HepG2 (cell line): ENCODE results near the gene SOX12. TPM values are rescaled to one million over a fixed set of nuclear protein-coding genes. Genes with fewer than 3 reads are reported as not detected.

Source experiments
- ARID2 ChIP-seq: sonication (generic); formaldehyde crosslinking; IDR thresholded peaks from 2 replicates; pipeline ENCODE4 v1.8.1; 2022; ENCODE audit warnings: mild to moderate bottlenecking, missing genetic modification reagents, borderline replicate concordance
- FOXK1 ChIP-seq: sonication (generic); formaldehyde crosslinking; IDR thresholded peaks from 2 replicates; pipeline ENCODE4 v1.4.0; 2020; ENCODE audit warnings: low read depth, missing genetic modification reagents, borderline replicate concordance
- HMGA1 ChIP-seq: sonication (generic); formaldehyde crosslinking; conservative IDR thresholded peaks from 2 replicates; pipeline ENCODE4 v1.4.0; 2020; ENCODE audit warnings: missing genetic modification reagents
- IRF2 ChIP-seq: IDR thresholded peaks from 2 replicates; pipeline ENCODE4 v1.6.1; 2018; ENCODE audit warnings: missing genetic modification reagents, missing compliant biosample characterization
- KLF6 ChIP-seq: IDR thresholded peaks from 2 replicates; pipeline ENCODE4 v1.8.0; 2016; ENCODE audit warnings: missing biosample characterization, missing genetic modification reagents
- PAF1 ChIP-seq: IDR thresholded peaks from 2 replicates; pipeline ENCODE4 v1.6.1; 2016; ENCODE audit warnings: missing genetic modification reagents, missing compliant biosample characterization
- PHB2 ChIP-seq: fragments of 450-650 bp; IDR thresholded peaks from 2 replicates; pipeline ENCODE4 v1.6.1; 2018; ENCODE audit not compliant: partially characterized antibody
- PLRG1 ChIP-seq: fragments of 450-650 bp; conservative IDR thresholded peaks from 2 replicates; pipeline ENCODE4 v1.6.1; 2016
- RBM39 ChIP-seq: fragments of 200-400 bp; formaldehyde crosslinking; IDR thresholded peaks from one replicate; pipeline ENCODE4 v1.6.1; 2018; ENCODE audit warnings: antibody characterized with exemption, mild to moderate bottlenecking, low read depth, low read length; ENCODE audit not compliant: poor library complexity, severe bottlenecking
- YEATS4 ChIP-seq: sonication (generic); formaldehyde crosslinking; IDR thresholded peaks from 2 replicates; pipeline ENCODE4 v1.4.0; 2020; ENCODE audit warnings: missing genetic modification reagents, borderline replicate concordance
- ZNF264 ChIP-seq: sonication (generic); formaldehyde crosslinking; IDR thresholded peaks from 2 replicates; pipeline ENCODE4 v1.4.0; 2020; ENCODE audit warnings: missing genetic modification reagents
- ZNF441 ChIP-seq: sonication (generic); formaldehyde crosslinking; IDR thresholded peaks from 2 replicates; pipeline ENCODE4 v1.7.0; 2021; ENCODE audit warnings: missing genetic modification reagents, borderline replicate concordance
- ZNF772 ChIP-seq: sonication (generic); formaldehyde crosslinking; IDR thresholded peaks from 2 replicates; pipeline ENCODE4 v1.5.0; 2020; ENCODE audit warnings: mild to moderate bottlenecking, missing genetic modification reagents
- ZNF850 ChIP-seq: sonication (generic); formaldehyde crosslinking; conservative IDR thresholded peaks from 2 replicates; pipeline ENCODE4 v1.9.0; 2021; ENCODE audit warnings: mild to moderate bottlenecking, missing genetic modification reagents
- ZSCAN25 ChIP-seq: sonication (generic); formaldehyde crosslinking; IDR thresholded peaks from 2 replicates; pipeline ENCODE4 v1.8.0; 2022; ENCODE audit warnings: mild to moderate bottlenecking, missing genetic modification reagents
- ZSCAN9 ChIP-seq: IDR thresholded peaks from 2 replicates; pipeline ENCODE4 v1.6.1; 2016; ENCODE audit warnings: borderline replicate concordance
- polyA plus RNA-seq, 8 experiments: library from polyadenylated mRNA; depleted of rRNA in 3 of 8; stranded (reverse) in 7 of 8; unstranded in 1 of 8; fragments of >200 nt; fragmentation: Illumina TruSeq in 4 of 8; extraction: Trizol in 4 of 8; gene quantifications; 2 replicates each; pipeline versions ENCODE4 v1.2.1 to v1.2.3, GENCODE V29; 2011 to 2016; ENCODE audit warnings: low read depth in 4 of 8, missing spikeins in 1 of 8, mixed read lengths in 1 of 8; ENCODE audit not compliant: insufficient read depth in 1 of 8
- total RNA-seq, 5 experiments: library from RNA; depleted of rRNA; stranded (reverse); fragments of >200 nt; fragmentation: Illumina TruSeq; extraction: Trizol; gene quantifications; 2 replicates each; pipeline ENCODE4 v1.2.3, GENCODE V29; 2016; ENCODE audit warnings: low read depth in 1 of 5
- TF ChIP-seq, protein P1 (sequence below): sonication (generic); formaldehyde crosslinking; IDR thresholded peaks from 2 replicates; pipeline ENCODE4 v1.4.0; 2020; ENCODE audit warnings: missing genetic modification reagents, borderline replicate concordance
- TF ChIP-seq, protein P2 (sequence below): sonication (generic); formaldehyde crosslinking; IDR thresholded peaks from 2 replicates; pipeline ENCODE4 v1.5.0; 2020; ENCODE audit warnings: mild to moderate bottlenecking, low read depth, missing genetic modification reagents, borderline replicate concordance
- TF ChIP-seq, protein P3 (sequence below): sonication (generic); formaldehyde crosslinking; IDR thresholded peaks from 2 replicates; pipeline ENCODE4 v1.5.0; 2020; ENCODE audit warnings: missing genetic modification reagents
- TF ChIP-seq, protein P4 (sequence below): sonication (generic); formaldehyde crosslinking; IDR thresholded peaks from 2 replicates; pipeline ENCODE4 v1.4.0; 2020; ENCODE audit warnings: missing genetic modification reagents, borderline replicate concordance
- TF ChIP-seq, protein P5 (sequence below): sonication (generic); formaldehyde crosslinking; IDR thresholded peaks from 2 replicates; pipeline ENCODE4 v1.5.1; 2020; ENCODE audit warnings: mild to moderate bottlenecking, missing genetic modification reagents, moderate library complexity
- TF ChIP-seq, protein P6 (sequence below): sonication (generic); formaldehyde crosslinking; IDR thresholded peaks from 2 replicates; pipeline ENCODE4 v1.4.0; 2020; ENCODE audit warnings: missing genetic modification reagents

The SOX12 gene
- total and polyA plus RNA-seq, 2 of the 13 experiments (the other 11 are each of a cell fraction or from before 2014, with no cell fraction given), result 10.0 to 18.7 TPM

DNA sequence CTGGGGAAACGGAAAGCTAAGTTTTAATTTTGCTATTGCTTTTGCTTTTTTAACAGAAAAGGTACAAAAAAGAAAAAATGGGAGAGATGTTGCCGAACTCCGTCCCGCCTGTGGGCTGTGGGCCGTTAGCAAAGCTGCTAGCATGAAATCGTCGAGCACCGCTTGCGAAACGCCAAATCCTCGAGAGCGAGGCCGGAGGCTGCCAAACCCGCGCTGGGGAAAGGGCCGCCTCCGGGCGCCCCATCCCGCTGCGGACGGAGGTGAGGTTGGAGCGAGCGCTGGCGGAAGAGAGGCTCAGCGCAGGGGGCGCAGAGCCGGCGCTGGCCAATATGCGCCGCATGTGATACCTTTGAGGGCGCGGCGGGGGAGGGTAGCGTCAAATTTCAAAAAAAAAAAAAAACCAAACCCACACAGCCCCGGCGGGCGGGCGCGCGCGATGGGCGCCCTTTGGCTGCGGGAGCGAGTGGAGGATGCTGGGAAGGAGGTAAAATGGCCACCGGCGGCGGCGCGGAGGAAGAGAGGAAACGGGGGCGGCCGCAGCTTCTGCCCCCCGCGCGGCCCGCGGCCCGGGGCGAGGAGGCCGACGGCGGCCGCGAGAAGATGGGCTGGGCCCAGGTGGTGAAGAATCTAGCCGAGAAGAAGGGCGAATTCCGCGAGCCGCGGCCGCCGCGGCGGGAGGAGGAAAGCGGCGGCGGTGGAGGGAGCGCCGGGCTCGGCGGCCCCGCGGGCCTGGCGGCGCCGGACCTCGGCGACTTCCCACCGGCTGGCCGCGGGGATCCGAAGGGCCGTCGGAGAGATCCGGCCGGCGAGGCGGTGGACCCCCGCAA lies 28.0 kb upstream of the SOX12 start, which contains the start of gene ZCCHC3 (continued):
- TF ChIP-seq, protein P1, sequence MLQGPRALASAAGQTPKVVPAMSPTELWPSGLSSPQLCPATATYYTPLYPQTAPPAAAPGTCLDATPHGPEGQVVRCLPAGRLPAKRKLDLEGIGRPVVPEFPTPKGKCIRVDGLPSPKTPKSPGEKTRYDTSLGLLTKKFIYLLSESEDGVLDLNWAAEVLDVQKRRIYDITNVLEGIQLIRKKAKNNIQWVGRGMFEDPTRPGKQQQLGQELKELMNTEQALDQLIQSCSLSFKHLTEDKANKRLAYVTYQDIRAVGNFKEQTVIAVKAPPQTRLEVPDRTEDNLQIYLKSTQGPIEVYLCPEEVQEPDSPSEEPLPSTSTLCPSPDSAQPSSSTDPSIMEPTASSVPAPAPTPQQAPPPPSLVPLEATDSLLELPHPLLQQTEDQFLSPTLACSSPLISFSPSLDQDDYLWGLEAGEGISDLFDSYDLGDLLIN (CRISPR knock-in tag), result peak; percentile 98; the same call in 1 of the 2 replicates
- TF ChIP-seq, protein P2, sequence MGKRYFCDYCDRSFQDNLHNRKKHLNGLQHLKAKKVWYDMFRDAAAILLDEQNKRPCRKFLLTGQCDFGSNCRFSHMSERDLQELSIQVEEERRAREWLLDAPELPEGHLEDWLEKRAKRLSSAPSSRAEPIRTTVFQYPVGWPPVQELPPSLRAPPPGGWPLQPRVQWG (CRISPR knock-in tag), result no peak
- TF ChIP-seq ZSCAN25 (CRISPR knock-in tag) (peak; percentile 87), ZNF441 (peak; percentile 98), ARID2 (CRISPR knock-in tag) (peak; percentile 21; the same call in 1 of the 2 replicates), PHB2 (no peak), ZNF850 (CRISPR knock-in tag) (peak; percentile 97), IRF2 (CRISPR knock-in tag) (peak; percentile 97), FOXK1 (peak; percentile 87), PAF1 (CRISPR knock-in tag) (0 out of 2 replicates have a peak, but pooled peaks have one; percentile 79), PLRG1 (no peak), ZSCAN9 (CRISPR knock-in tag) (peak; percentile 99), RBM39 (peak; percentile 96), ZNF772 (CRISPR knock-in tag) (peak; percentile 100), YEATS4 (CRISPR knock-in tag) (peak; percentile 98), KLF6 (CRISPR knock-in tag) (peak; percentile 98), ZNF264 (CRISPR knock-in tag) (peak; percentile 99), HMGA1 (CRISPR knock-in tag) (no peak)
- TF ChIP-seq, protein P3, sequence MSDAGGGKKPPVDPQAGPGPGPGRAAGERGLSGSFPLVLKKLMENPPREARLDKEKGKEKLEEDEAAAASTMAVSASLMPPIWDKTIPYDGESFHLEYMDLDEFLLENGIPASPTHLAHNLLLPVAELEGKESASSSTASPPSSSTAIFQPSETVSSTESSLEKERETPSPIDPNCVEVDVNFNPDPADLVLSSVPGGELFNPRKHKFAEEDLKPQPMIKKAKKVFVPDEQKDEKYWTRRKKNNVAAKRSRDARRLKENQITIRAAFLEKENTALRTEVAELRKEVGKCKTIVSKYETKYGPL (CRISPR knock-in tag), result peak; percentile 76; the same call in 1 of the 2 replicates
- TF ChIP-seq, protein P4, sequence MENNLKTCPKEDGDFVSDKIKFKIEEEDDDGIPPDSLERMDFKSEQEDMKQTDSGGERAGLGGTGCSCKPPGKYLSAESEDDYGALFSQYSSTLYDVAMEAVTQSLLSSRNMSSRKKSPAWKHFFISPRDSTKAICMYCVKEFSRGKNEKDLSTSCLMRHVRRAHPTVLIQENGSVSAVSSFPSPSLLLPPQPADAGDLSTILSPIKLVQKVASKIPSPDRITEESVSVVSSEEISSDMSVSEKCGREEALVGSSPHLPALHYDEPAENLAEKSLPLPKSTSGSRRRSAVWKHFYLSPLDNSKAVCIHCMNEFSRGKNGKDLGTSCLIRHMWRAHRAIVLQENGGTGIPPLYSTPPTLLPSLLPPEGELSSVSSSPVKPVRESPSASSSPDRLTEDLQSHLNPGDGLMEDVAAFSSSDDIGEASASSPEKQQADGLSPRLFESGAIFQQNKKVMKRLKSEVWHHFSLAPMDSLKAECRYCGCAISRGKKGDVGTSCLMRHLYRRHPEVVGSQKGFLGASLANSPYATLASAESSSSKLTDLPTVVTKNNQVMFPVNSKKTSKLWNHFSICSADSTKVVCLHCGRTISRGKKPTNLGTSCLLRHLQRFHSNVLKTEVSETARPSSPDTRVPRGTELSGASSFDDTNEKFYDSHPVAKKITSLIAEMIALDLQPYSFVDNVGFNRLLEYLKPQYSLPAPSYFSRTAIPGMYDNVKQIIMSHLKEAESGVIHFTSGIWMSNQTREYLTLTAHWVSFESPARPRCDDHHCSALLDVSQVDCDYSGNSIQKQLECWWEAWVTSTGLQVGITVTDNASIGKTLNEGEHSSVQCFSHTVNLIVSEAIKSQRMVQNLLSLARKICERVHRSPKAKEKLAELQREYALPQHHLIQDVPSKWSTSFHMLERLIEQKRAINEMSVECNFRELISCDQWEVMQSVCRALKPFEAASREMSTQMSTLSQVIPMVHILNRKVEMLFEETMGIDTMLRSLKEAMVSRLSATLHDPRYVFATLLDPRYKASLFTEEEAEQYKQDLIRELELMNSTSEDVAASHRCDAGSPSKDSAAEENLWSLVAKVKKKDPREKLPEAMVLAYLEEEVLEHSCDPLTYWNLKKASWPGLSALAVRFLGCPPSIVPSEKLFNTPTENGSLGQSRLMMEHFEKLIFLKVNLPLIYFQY (CRISPR knock-in tag), result peak; percentile 86; the same call in 1 of the 2 replicates
- TF ChIP-seq, protein P5, sequence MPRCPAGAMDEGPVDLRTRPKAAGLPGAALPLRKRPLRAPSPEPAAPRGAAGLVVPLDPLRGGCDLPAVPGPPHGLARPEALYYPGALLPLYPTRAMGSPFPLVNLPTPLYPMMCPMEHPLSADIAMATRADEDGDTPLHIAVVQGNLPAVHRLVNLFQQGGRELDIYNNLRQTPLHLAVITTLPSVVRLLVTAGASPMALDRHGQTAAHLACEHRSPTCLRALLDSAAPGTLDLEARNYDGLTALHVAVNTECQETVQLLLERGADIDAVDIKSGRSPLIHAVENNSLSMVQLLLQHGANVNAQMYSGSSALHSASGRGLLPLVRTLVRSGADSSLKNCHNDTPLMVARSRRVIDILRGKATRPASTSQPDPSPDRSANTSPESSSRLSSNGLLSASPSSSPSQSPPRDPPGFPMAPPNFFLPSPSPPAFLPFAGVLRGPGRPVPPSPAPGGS (CRISPR knock-in tag), result peak; percentile 98
- TF ChIP-seq, protein P6, sequence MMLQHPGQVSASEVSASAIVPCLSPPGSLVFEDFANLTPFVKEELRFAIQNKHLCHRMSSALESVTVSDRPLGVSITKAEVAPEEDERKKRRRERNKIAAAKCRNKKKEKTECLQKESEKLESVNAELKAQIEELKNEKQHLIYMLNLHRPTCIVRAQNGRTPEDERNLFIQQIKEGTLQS, result peak; percentile 74
